ENCODE data around the gene GDF15.
"Not testable (repeated sequence)": the region's sequence is repeated elsewhere in the genome, so short reads cannot be mapped to it uniquely, and the experiment has no call there.

GDF15 gene

GRCh38 chr19:18363787-18364186, 22.2 kb upstream of the GDF15 start:
- no peak for DNase-seq (ENCODE audit: low read depth, low spot score)

GRCh38 chr19:18364277-18364825, 21.6 kb upstream of the GDF15 start:
- not testable (repeated sequence) for DNase-seq (ENCODE audit: low read depth, low spot score)

GRCh38 chr19:18364826-18365528, 21.0 kb upstream of the GDF15 start:
- no peak for DNase-seq (ENCODE audit: low read depth, low spot score)

- no peak for DNase-seq (ENCODE audit: low read depth, low spot score)
These were observed 19.9 kb upstream of the GDF15 start for GRCh38 chr19:18366021-18366435.

- no peak for DNase-seq (ENCODE audit: low read depth, low spot score)
These were observed 17.3 kb upstream of the GDF15 start for GRCh38 chr19:18368504-18369222.

GRCh38 chr19:18373407-18373891, 12.5 kb upstream of the GDF15 start:
- DNase-seq (ENCODE audit: low read depth, low spot score) = no peak

GRCh38 chr19:18373892-18374629, 11.9 kb upstream of the GDF15 start:
- DNase-seq (ENCODE audit: low read depth, low spot score) = no peak

- no peak for DNase-seq (ENCODE audit: low read depth, low spot score)
These were observed 8.9 kb upstream of the GDF15 start for GRCh38 chr19:18377026-18377425.

GRCh38 chr19:18379803-18380747, 5.9 kb upstream of the GDF15 start:
- no peak for DNase-seq (ENCODE audit: low read depth, low spot score)

- DNase-seq (ENCODE audit: low read depth, low spot score) = no peak
These were observed 5.1 kb upstream of the GDF15 start for GRCh38 chr19:18380843-18381242.

GRCh38 chr19:18383622-18384021, 2.3 kb upstream of the GDF15 start:
- not testable (repeated sequence) for DNase-seq (ENCODE audit: low read depth, low spot score)

- DNase-seq (ENCODE audit: low read depth, low spot score) = no peak
These were observed 1.2 kb upstream of the GDF15 start for GRCh38 chr19:18384775-18385174.

- DNase-seq (ENCODE audit: low read depth, low spot score) = no peak
These were observed 641 bp upstream of the GDF15 start for GRCh38 chr19:18385359-18385674.

- no peak for DNase-seq (ENCODE audit: low read depth, low spot score)
These were observed 749 bp downstream of the GDF15 start for GRCh38 chr19:18386543-18387271.

GRCh38 chr19:18388100-18388959, 2.4 kb downstream of the GDF15 start:
- peak; percentile 50 for DNase-seq (ENCODE audit: low read depth, low spot score)

- no peak for DNase-seq (ENCODE audit: low read depth, low spot score)
These were observed 3.2 kb downstream of the GDF15 start for GRCh38 chr19:18388960-18389725.

- no peak for DNase-seq (ENCODE audit: low read depth, low spot score)
These were observed 3.7 kb downstream of the GDF15 start for GRCh38 chr19:18389726-18390064.

GRCh38 chr19:18390065-18390907, 4.3 kb downstream of the GDF15 start:
- DNase-seq (ENCODE audit: low read depth, low spot score) = no peak

All from activated naive CD8-positive, alpha-beta T cell treated with anti-CD3 and anti-CD28 coated beads, Interleukin-2, amount 50 U/mL, for 16 hours (primary cell).